Gastroesophageal sphincter (tissue), 3 donors: ENCODE measurements around the gene PNCK.

Source experiments
- CTCF ChIP-seq, 4 experiments: fragments of 200-600 bp in 2 of 4; fragments of 450-650 bp in 2 of 4; sonication (generic) in 1 of 4; IDR thresholded peaks; one replicate each; pipeline ENCODE4 v1.5.1; 2017 to 2019; ENCODE audit warnings: antibody characterized with exemption in 4 of 4, mild to moderate bottlenecking in 2 of 4, moderate library complexity in 2 of 4
- EP300 ChIP-seq: sonication (generic); formaldehyde crosslinking; IDR thresholded peaks from one replicate; pipeline ENCODE4 v1.6.1; 2017; ENCODE audit warnings: antibody characterized with exemption, mild to moderate bottlenecking
- POLR2A ChIP-seq, 2 donors: fragments of 450-650 bp; IDR thresholded peaks; one replicate each; pipeline ENCODE4 v1.6.1; 2017; ENCODE audit warnings: antibody characterized with exemption in 2 of 2, mild to moderate bottlenecking in 2 of 2, moderate library complexity in 1 of 2
- POLR2AphosphoS5 ChIP-seq: sonication (generic); formaldehyde crosslinking; IDR thresholded peaks from one replicate; pipeline ENCODE4 v1.6.1; 2017; ENCODE audit warnings: antibody characterized with exemption

- no peak for TF ChIP-seq POLR2A (IDR thresholded peaks at IDR 0.05)
- no peak for TF ChIP-seq CTCF (IDR thresholded peaks at IDR 0.05)
- TF ChIP-seq POLR2AphosphoS5, result no peak
- TF ChIP-seq EP300, result no peak
Measured at GRCh38 chrX:153649915-153650782, 23.5 kb downstream of the PNCK start.
